ENCODE results near the gene BCL3. TPM values are rescaled to one million over a fixed set of nuclear protein-coding genes. Genes with fewer than 3 reads are reported as not detected.
A peak's percentile ranks its signal among the peaks of the same experiment; 100 is the strongest.

Gene BCL3
- total and polyA plus RNA-seq, 2 of the 13 experiments (the other 11 are each of a cell fraction or from before 2014, with no cell fraction given): 2.3 to 4.0 TPM

DNA sequence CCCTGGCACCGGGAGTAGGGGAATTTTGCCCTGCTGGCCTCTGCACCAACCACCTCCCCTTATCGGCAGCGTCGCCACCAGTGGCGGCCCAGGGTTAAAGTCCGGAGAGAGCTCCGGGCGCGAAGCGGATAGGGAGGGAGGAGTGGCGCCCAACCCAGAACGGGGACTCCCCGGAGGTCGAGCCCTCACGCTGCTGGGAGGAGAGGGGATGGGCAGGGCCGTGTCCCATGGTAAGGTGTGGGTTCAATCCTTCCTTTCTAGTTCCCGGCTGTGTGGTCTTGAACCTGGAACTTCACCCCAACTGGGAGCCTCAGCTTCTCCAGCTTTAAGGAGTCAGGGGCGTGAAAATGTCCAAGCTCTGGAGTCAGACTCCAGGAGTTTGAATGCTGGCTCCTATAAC, 23.3 kb upstream of the BCL3 start (continued):
- TF ChIP-seq TOE1 (CRISPR knock-in tag; IDR thresholded peaks at IDR 0.05): no peak
- TF ChIP-seq SAP130 (CRISPR knock-in tag; IDR thresholded peaks at IDR 0.05; ENCODE audit: low read depth): peak; percentile 67
- TF ChIP-seq, protein P1, sequence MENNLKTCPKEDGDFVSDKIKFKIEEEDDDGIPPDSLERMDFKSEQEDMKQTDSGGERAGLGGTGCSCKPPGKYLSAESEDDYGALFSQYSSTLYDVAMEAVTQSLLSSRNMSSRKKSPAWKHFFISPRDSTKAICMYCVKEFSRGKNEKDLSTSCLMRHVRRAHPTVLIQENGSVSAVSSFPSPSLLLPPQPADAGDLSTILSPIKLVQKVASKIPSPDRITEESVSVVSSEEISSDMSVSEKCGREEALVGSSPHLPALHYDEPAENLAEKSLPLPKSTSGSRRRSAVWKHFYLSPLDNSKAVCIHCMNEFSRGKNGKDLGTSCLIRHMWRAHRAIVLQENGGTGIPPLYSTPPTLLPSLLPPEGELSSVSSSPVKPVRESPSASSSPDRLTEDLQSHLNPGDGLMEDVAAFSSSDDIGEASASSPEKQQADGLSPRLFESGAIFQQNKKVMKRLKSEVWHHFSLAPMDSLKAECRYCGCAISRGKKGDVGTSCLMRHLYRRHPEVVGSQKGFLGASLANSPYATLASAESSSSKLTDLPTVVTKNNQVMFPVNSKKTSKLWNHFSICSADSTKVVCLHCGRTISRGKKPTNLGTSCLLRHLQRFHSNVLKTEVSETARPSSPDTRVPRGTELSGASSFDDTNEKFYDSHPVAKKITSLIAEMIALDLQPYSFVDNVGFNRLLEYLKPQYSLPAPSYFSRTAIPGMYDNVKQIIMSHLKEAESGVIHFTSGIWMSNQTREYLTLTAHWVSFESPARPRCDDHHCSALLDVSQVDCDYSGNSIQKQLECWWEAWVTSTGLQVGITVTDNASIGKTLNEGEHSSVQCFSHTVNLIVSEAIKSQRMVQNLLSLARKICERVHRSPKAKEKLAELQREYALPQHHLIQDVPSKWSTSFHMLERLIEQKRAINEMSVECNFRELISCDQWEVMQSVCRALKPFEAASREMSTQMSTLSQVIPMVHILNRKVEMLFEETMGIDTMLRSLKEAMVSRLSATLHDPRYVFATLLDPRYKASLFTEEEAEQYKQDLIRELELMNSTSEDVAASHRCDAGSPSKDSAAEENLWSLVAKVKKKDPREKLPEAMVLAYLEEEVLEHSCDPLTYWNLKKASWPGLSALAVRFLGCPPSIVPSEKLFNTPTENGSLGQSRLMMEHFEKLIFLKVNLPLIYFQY (CRISPR knock-in tag; IDR thresholded peaks at IDR 0.05; ENCODE audit: borderline replicate concordance): peak; percentile 42; the same call in 1 of the 2 replicates
- TF ChIP-seq, protein P2, sequence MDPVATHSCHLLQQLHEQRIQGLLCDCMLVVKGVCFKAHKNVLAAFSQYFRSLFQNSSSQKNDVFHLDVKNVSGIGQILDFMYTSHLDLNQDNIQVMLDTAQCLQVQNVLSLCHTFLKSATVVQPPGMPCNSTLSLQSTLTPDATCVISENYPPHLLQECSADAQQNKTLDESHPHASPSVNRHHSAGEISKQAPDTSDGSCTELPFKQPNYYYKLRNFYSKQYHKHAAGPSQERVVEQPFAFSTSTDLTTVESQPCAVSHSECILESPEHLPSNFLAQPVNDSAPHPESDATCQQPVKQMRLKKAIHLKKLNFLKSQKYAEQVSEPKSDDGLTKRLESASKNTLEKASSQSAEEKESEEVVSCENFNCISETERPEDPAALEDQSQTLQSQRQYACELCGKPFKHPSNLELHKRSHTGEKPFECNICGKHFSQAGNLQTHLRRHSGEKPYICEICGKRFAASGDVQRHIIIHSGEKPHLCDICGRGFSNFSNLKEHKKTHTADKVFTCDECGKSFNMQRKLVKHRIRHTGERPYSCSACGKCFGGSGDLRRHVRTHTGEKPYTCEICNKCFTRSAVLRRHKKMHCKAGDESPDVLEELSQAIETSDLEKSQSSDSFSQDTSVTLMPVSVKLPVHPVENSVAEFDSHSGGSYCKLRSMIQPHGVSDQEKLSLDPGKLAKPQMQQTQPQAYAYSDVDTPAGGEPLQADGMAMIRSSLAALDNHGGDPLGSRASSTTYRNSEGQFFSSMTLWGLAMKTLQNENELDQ (CRISPR knock-in tag; IDR thresholded peaks at IDR 0.05; ENCODE audit: borderline replicate concordance): no peak
- no peak for TF ChIP-seq ETV6 (CRISPR knock-in tag; conservative IDR thresholded peaks at IDR 0.05)
- TF ChIP-seq HNRNPL (IDR thresholded peaks at IDR 0.05; ENCODE audit: low read depth, low read length): peak; percentile 99
- TF ChIP-seq CEBPG (CRISPR knock-in tag; IDR thresholded peaks at IDR 0.05): no peak
- TF ChIP-seq ZNF354B (CRISPR knock-in tag; IDR thresholded peaks at IDR 0.05): no peak
- no peak for TF ChIP-seq ZBTB42 (CRISPR knock-in tag; IDR thresholded peaks at IDR 0.05)
- no peak for TF ChIP-seq SOX13 (IDR thresholded peaks at IDR 0.05)
- TF ChIP-seq SOX13 (CRISPR knock-in tag; conservative IDR thresholded peaks at IDR 0.05 in 1 of 2, IDR thresholded peaks at IDR 0.05 in 1 of 2): peak in 1 of 2 experiments; percentile 61; a peak in 1 of 4 replicates
- 0 out of 2 replicates have a peak, but pooled peaks have one; percentile 29 for TF ChIP-seq PPARG (CRISPR knock-in tag; conservative IDR thresholded peaks at IDR 0.05)
- TF ChIP-seq PRMT3 (CRISPR knock-in tag; IDR thresholded peaks at IDR 0.05; ENCODE audit: borderline replicate concordance, low read depth): no peak
- no peak; the same call in 1 of the 2 replicates for TF ChIP-seq TFAP4 (IDR thresholded peaks at IDR 0.05; ENCODE audit: borderline replicate concordance, low read depth)
- 0 out of 2 replicates have a peak, but pooled peaks have one; percentile 46 for TF ChIP-seq BORCS8-MEF2B (CRISPR knock-in tag; IDR thresholded peaks at IDR 0.05)
- peak; percentile 55; the same call in 1 of the 2 replicates for TF ChIP-seq BCL6 (CRISPR knock-in tag; IDR thresholded peaks at IDR 0.05)
- TF ChIP-seq DMAP1 (CRISPR knock-in tag; IDR thresholded peaks at IDR 0.05): peak; percentile 54; the same call in 1 of the 2 replicates
- peak; percentile 61; the same call in 1 of the 2 replicates for TF ChIP-seq KDM6A (CRISPR knock-in tag; IDR thresholded peaks at IDR 0.05; ENCODE audit: low read depth)
- no peak for TF ChIP-seq TP53 (CRISPR knock-in tag; conservative IDR thresholded peaks at IDR 0.05)
- no peak for TF ChIP-seq ELF1 (CRISPR knock-in tag; IDR thresholded peaks at IDR 0.05)
- TF ChIP-seq, protein P3, sequence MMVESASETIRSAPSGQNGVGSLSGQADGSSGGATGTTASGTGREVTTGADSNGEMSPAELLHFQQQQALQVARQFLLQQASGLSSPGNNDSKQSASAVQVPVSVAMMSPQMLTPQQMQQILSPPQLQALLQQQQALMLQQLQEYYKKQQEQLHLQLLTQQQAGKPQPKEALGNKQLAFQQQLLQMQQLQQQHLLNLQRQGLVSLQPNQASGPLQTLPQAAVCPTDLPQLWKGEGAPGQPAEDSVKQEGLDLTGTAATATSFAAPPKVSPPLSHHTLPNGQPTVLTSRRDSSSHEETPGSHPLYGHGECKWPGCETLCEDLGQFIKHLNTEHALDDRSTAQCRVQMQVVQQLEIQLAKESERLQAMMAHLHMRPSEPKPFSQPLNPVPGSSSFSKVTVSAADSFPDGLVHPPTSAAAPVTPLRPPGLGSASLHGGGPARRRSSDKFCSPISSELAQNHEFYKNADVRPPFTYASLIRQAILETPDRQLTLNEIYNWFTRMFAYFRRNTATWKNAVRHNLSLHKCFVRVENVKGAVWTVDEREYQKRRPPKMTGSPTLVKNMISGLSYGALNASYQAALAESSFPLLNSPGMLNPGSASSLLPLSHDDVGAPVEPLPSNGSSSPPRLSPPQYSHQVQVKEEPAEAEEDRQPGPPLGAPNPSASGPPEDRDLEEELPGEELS (CRISPR knock-in tag; IDR thresholded peaks at IDR 0.05): peak; percentile 38; the same call in 1 of the 2 replicates
- TF ChIP-seq NCOR1 (IDR thresholded peaks at IDR 0.05; ENCODE audit: borderline replicate concordance, low read length): peak; percentile 58; the same call in 1 of the 2 replicates
- TF ChIP-seq TARDBP (CRISPR knock-in tag; IDR thresholded peaks at IDR 0.05): peak; percentile 41; the same call in 1 of the 2 replicates
- peak; percentile 27; the same call in 1 of the 2 replicates for TF ChIP-seq THAP11 (CRISPR knock-in tag; IDR thresholded peaks at IDR 0.05)
